Measurements from ENCODE around the gene ANKRD50.

DNA sequence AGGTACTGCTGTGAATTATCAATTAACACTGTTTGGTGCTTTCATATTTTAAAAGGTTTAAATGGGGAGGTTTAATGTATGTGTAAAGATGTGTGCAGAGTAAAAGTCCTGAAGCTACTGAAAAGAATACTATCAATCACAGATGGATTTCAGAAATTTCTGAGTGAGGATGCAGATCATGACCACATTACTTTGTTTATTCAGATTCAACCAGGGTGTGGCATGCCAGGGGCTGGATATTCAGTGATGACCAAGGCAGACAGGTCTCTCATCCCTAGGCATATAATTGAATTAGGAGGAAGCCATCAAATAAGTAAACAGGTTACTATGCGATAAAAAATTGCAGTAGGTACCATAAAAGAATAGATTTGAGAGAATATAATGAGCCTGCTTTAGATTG, 28.0 kb upstream of the ANKRD50 start:
- TF ChIP-seq, protein P1, sequence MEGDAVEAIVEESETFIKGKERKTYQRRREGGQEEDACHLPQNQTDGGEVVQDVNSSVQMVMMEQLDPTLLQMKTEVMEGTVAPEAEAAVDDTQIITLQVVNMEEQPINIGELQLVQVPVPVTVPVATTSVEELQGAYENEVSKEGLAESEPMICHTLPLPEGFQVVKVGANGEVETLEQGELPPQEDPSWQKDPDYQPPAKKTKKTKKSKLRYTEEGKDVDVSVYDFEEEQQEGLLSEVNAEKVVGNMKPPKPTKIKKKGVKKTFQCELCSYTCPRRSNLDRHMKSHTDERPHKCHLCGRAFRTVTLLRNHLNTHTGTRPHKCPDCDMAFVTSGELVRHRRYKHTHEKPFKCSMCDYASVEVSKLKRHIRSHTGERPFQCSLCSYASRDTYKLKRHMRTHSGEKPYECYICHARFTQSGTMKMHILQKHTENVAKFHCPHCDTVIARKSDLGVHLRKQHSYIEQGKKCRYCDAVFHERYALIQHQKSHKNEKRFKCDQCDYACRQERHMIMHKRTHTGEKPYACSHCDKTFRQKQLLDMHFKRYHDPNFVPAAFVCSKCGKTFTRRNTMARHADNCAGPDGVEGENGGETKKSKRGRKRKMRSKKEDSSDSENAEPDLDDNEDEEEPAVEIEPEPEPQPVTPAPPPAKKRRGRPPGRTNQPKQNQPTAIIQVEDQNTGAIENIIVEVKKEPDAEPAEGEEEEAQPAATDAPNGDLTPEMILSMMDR (IDR thresholded peaks at IDR 0.05; ENCODE audit: low read depth, low read length): no peak
- TF ChIP-seq EZH2phosphoT487 (IDR thresholded peaks at IDR 0.05; ENCODE audit: low read depth): no peak

Data from OCI-LY3 (cell line).